Stimulated activated naive B cell treated with anti-CD40 and anti-IgM and Interleukin-4, amounts not matched to agents 10 μg/mL and 1 μg/mL and 100 μg/mL, for 72 hours (primary cell): ENCODE results near the gene PDIK1L.
"Not testable (repeated sequence)": the region's sequence is repeated elsewhere in the genome, so short reads cannot be mapped to it uniquely, and the experiment has no call there.

Source experiments
- ATAC-seq, 2 donors: fragments of 150-1000 bp; cut with Tn5 transposase; replicated peaks; 2 replicates each; pipeline ENCODE4 v1.10.0; 2021; ENCODE audit warnings: moderate library complexity in 1 of 2
- DNase-seq: peaks from one replicate; pipeline ENCODE4 v3.0.0; 2021
- H3K27ac Mint-ChIP-seq: one replicate; pipeline ENCODE4 v1.8.0; 2022; ENCODE audit warnings: mild to moderate bottlenecking, mixed read lengths
- H3K27me3 Mint-ChIP-seq, 2 donors: one replicate each; pipeline ENCODE4 v1.8.0; 2022; ENCODE audit warnings: mixed read lengths in 2 of 2
- H3K36me3 Mint-ChIP-seq, 2 donors: one replicate each; pipeline ENCODE4 v1.8.0; 2022; ENCODE audit warnings: mixed read lengths in 2 of 2, mild to moderate bottlenecking in 1 of 2
- H3K4me1 Mint-ChIP-seq, 2 donors: one replicate each; pipeline ENCODE4 v1.8.0; 2022; ENCODE audit warnings: mixed read lengths in 2 of 2, mild to moderate bottlenecking in 1 of 2
- H3K4me3 Mint-ChIP-seq, 2 donors: one replicate each; pipeline ENCODE4 v1.8.0; 2022; ENCODE audit warnings: mild to moderate bottlenecking in 2 of 2, mixed read lengths in 2 of 2, moderate library complexity in 1 of 2
- H3K9me3 Mint-ChIP-seq, 2 donors: one replicate each; pipeline ENCODE4 v1.8.0; 2022; ENCODE audit warnings: mixed read lengths in 2 of 2, mild to moderate bottlenecking in 1 of 2

Gene PDIK1L

GRCh38 chr1:26098602-26099001, 13.0 kb upstream of the PDIK1L start:
- no peak for DNase-seq
- ATAC-seq: no peak
- Mint-ChIP-seq H3K27me3 (peaks cover 6 to 26% of the 10 kb centered on the region in 2 donors), H3K36me3 (no peaks in the 10 kb centered on the region), H3K4me3 (no peak overlapping the region), H3K9me3 (no peaks in the 10 kb centered on the region), H3K27ac (no peak overlapping the region), H3K4me1 (no peaks in the 10 kb centered on the region)

GRCh38 chr1:26099780-26100179, 11.8 kb upstream of the PDIK1L start:
- Mint-ChIP-seq H3K4me3 (no peak overlapping the region), H3K9me3 (no peaks in the 10 kb centered on the region), H3K27ac (no peak overlapping the region), H3K27me3 (peaks cover 6 to 21% of the 10 kb centered on the region in 2 donors), H3K4me1 (peaks cover 0 to under 1% of the 10 kb centered on the region in 2 donors), H3K36me3 (no peaks in the 10 kb centered on the region)
- DNase-seq (no peak), ATAC-seq (no peak)

- peaks cover 6 to 21% of the 10 kb centered on the region in 2 donors for H3K27me3 Mint-ChIP-seq
- not testable (repeated sequence) for H3K4me1 Mint-ChIP-seq, DNase-seq, H3K27ac Mint-ChIP-seq, H3K4me3 Mint-ChIP-seq, ATAC-seq, H3K9me3 Mint-ChIP-seq, H3K36me3 Mint-ChIP-seq
Observed at GRCh38 chr1:26100204-26100603, 11.4 kb upstream of the PDIK1L start.

- Mint-ChIP-seq H3K27ac (no peak overlapping the region), H3K4me3 (no peak overlapping the region), H3K27me3 (peaks cover 6 to 16% of the 10 kb centered on the region in 2 donors), H3K9me3 (no peaks in the 10 kb centered on the region), H3K4me1 (peaks cover 3 to 8% of the 10 kb centered on the region in 2 donors), H3K36me3 (no peaks in the 10 kb centered on the region)
- no peak for ATAC-seq
- DNase-seq: no peak
Observed at GRCh38 chr1:26102119-26102518, 9.5 kb upstream of the PDIK1L start.

- ATAC-seq (no peak), DNase-seq (no peak)
- no peaks in the 10 kb centered on the region for H3K9me3 Mint-ChIP-seq
- peaks cover 3 to 8% of the 10 kb centered on the region in 2 donors for H3K4me1 Mint-ChIP-seq
- no peak overlapping the region for H3K4me3 Mint-ChIP-seq
- H3K36me3 Mint-ChIP-seq: no peaks in the 10 kb centered on the region
- H3K27ac Mint-ChIP-seq: no peak overlapping the region
- H3K27me3 Mint-ChIP-seq: peaks cover 6 to 16% of the 10 kb centered on the region in 2 donors
Observed at GRCh38 chr1:26102526-26102925, 9.1 kb upstream of the PDIK1L start.

- not testable (repeated sequence) for H3K9me3 Mint-ChIP-seq, H3K4me3 Mint-ChIP-seq, H3K36me3 Mint-ChIP-seq, DNase-seq, ATAC-seq, H3K27ac Mint-ChIP-seq
- H3K27me3 Mint-ChIP-seq: peaks cover 6 to 16% of the 10 kb centered on the region in 2 donors
- peaks cover 3 to 10% of the 10 kb centered on the region in 2 donors for H3K4me1 Mint-ChIP-seq
Observed at GRCh38 chr1:26105226-26105548, 6.4 kb upstream of the PDIK1L start.

GRCh38 chr1:26109229-26110164, 2.1 kb upstream of the PDIK1L start:
- peaks cover 4% of the 10 kb centered on the region in 2 donors for H3K36me3 Mint-ChIP-seq
- no peak overlapping the region for H3K27ac Mint-ChIP-seq
- H3K4me3 Mint-ChIP-seq: peak overlapping the region; percentile 95 to 96
- H3K27me3 Mint-ChIP-seq: no peaks in the 10 kb centered on the region
- ATAC-seq (no peak), DNase-seq (no peak)
- no peaks in the 10 kb centered on the region for H3K9me3 Mint-ChIP-seq
- H3K4me1 Mint-ChIP-seq: peaks cover 11 to 24% of the 10 kb centered on the region in 2 donors

GRCh38 chr1:26110731-26111529, 694 bp upstream of the PDIK1L start:
- Mint-ChIP-seq H3K36me3 (peaks cover 4 to 5% of the 10 kb centered on the region in 2 donors), H3K27me3 (no peaks in the 10 kb centered on the region), H3K9me3 (no peaks in the 10 kb centered on the region), H3K4me1 (peaks cover 8 to 16% of the 10 kb centered on the region in 2 donors), H3K4me3 (peak overlapping the region; percentile 95 to 96), H3K27ac (peak overlapping the region; percentile 88)
- ATAC-seq: peak; percentile 64 to 65
- DNase-seq: peak; percentile 56

GRCh38 chr1:26112407-26112775, 767 bp downstream of the PDIK1L start:
- peak overlapping the region; percentile 94 for H3K27ac Mint-ChIP-seq
- ATAC-seq: peak; percentile 2 to 20
- no peak for DNase-seq
- peaks cover 8 to 16% of the 10 kb centered on the region in 2 donors for H3K4me1 Mint-ChIP-seq
- H3K27me3 Mint-ChIP-seq: no peaks in the 10 kb centered on the region
- H3K4me3 Mint-ChIP-seq: peak overlapping the region; percentile 95 to 96
- no peaks in the 10 kb centered on the region for H3K9me3 Mint-ChIP-seq
- peaks cover 4 to 5% of the 10 kb centered on the region in 2 donors for H3K36me3 Mint-ChIP-seq

GRCh38 chr1:26114165-26114927, 2.7 kb downstream of the PDIK1L start:
- H3K4me1 Mint-ChIP-seq: peaks cover 8 to 22% of the 10 kb centered on the region in 2 donors
- H3K36me3 Mint-ChIP-seq: peaks cover 13 to 14% of the 10 kb centered on the region in 2 donors
- no peaks in the 10 kb centered on the region for H3K27me3 Mint-ChIP-seq
- ATAC-seq (no peak), DNase-seq (no peak)
- H3K9me3 Mint-ChIP-seq: no peaks in the 10 kb centered on the region
- no peak overlapping the region for H3K4me3 Mint-ChIP-seq
- H3K27ac Mint-ChIP-seq: no peak overlapping the region

GRCh38 chr1:26119892-26120608, 8.4 kb downstream of the PDIK1L start:
- Mint-ChIP-seq H3K4me3 (no peak overlapping the region), H3K27me3 (no peaks in the 10 kb centered on the region), H3K36me3 (peaks cover 15 to 24% of the 10 kb centered on the region in 2 donors), H3K27ac (peak overlapping the region; percentile 90), H3K9me3 (no peaks in the 10 kb centered on the region), H3K4me1 (peaks cover 11 to 17% of the 10 kb centered on the region in 2 donors)
- DNase-seq (no peak), ATAC-seq (peak; percentile 10 to 23)

- peaks cover 15 to 24% of the 10 kb centered on the region in 2 donors for H3K36me3 Mint-ChIP-seq
- peaks cover 17 to 26% of the 10 kb centered on the region in 2 donors for H3K4me1 Mint-ChIP-seq
Observed at GRCh38 chr1:26121854-26122773, 10.5 kb downstream of the PDIK1L start.

More at GRCh38 chr1:26121854-26122773, 10.5 kb downstream of the PDIK1L start:
- ATAC-seq (no peak), DNase-seq (no peak)
- no peak overlapping the region for H3K27ac Mint-ChIP-seq
- no peak overlapping the region for H3K4me3 Mint-ChIP-seq
- H3K27me3 Mint-ChIP-seq: no peaks in the 10 kb centered on the region
- no peaks in the 10 kb centered on the region for H3K9me3 Mint-ChIP-seq
